NCI-H1436 treated with DMSO at 0.1 percent for 48 hours (cell line): ENCODE results near the gene ACOX1.
"Not testable (repeated sequence)": the region's sequence is repeated elsewhere in the genome, so short reads cannot be mapped to it uniquely, and the experiment has no call there.

ENCODE experiments used
- DNase-seq: peaks from one replicate; lab custom pipeline; 2025; lab: John Stamatoyannopoulos, UW

The ACOX1 gene

GRCh38 chr17:75981019-75981615 lies 2.2 kb upstream of the ACOX1 start:
- no peak for DNase-seq

DNA sequence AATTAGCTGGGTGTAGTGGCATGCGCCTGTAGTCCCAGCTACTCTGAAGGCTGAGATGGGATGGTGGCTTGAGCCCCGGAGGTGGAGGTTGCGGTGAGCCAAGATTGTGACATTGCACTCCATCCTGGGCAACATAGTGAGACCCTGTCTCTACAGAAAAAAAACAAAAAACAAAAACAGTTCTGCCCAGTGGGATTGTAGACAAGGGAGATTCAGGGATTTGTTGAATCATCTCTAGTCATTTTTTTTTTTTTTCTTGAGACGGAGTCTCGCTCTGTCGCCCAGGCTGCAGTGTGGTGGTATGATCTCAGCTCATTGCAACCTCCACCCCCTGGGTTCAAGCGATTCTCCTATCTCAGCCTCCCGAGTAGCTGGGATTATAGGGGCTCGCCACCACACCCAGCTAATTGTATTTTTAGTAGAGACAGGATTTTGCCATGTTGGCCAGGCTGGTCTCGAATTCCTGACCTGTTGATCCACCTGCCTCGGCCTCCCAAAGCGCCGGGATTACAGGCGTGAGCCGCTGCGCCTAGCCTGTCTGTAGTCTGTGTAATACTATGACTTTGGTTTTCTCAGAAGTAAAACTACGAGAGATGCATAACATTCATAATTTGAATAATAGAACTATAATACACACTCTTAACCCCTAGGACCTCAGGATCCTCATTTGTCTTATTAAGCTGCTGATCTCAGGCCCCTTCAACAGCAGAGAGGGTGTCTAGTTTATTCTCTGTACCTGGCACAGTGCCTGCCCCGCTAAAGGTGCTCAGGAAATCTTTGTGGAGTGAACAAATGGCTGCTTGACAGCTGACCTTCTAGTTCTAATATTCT lies 1.4 kb upstream of the ACOX1 start:
- DNase-seq, result no peak

DNA sequence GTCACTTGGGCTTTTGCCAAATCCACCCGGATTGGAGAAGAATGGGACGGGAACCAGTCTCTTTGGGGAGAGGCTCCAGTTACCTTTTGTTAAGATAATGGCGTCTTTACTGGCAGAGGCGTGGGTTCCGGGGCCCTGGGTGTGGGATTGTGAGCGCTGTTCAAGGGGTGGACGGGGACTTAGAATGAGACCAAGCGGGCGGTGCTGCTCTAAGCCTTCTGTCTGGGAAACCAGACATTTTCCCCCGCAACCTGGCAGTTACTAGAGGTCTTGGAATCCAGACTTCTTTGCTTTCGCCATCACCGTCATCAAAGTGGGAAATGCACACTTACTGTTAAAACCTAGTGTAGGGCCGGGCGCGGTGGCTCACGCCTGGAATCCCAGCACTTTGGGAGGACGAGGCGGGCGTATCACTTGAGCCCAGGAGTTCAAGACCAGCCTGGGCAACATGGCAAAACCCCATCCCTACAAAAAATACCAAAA lies 780 bp upstream of the ACOX1 start:
- peak; percentile 74 for DNase-seq

- DNase-seq, result no peak
Observed at GRCh38 chr17:75976175-75976848, 2.7 kb downstream of the ACOX1 start.

- DNase-seq, result no peak
Observed at GRCh38 chr17:75975757-75976174, 3.2 kb downstream of the ACOX1 start.

DNA sequence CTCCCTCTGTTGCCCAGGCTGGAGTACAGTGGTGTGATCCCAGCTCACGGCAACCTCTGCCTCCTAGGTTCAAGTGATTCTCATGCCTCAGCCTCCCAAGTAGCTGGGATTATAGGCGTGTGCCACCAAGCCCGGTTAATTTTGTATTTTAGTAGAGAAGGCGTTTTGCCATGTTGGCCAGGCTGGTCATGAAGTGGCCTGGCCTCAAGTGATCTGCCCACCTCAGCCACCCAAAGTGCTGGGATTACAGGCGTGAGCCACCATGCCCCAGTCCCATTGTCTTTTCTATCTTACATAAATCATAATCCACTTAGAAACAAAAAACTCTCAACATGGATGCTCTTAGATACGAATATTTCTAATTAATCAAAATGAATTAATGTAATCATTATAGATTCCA lies 3.8 kb downstream of the ACOX1 start:
- not testable (repeated sequence) for DNase-seq

DNA sequence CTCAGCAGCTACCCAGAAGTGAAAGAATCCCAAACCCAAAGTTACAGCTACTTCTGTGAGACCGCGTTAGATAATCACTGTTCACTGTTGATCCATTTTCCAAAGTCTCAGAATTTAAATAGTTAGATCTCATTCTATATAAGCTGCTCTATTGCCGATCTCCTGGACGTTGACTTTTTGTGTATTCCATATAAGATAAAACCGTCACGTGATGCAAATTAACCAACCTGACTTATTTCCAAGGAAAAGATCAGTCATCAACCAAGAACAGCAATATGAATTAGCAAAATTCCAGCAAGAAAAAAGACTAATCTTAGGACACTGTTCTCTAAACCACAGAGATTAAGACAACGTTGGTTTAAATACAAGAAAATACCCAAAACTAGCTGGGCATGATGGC lies 8.3 kb downstream of the ACOX1 start:
- no peak for DNase-seq

- no peak for DNase-seq
Observed at GRCh38 chr17:75970011-75970523, 8.9 kb downstream of the ACOX1 start.

DNA sequence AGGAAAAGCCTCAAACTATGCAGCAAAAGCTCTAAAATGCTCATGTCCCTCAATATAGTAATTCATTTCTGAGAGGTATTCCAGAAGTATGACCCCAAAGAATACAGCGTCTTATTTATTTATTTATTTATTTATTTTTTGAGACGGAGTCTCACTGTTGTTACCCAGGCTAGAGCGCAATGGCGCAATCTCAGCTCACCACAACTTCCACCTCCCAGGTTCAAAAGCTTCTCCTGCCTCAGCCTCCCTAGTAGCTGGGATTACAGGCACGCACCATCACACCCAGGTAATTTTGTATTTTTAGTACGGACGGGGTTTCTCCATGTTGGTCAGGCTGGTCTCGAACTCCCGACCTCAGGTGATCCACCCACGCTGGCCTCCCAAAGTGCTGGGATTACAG lies 9.9 kb downstream of the ACOX1 start:
- not testable (repeated sequence) for DNase-seq

GRCh38 chr17:75965468-75965867 lies 13.5 kb downstream of the ACOX1 start:
- DNase-seq, result no peak

DNA sequence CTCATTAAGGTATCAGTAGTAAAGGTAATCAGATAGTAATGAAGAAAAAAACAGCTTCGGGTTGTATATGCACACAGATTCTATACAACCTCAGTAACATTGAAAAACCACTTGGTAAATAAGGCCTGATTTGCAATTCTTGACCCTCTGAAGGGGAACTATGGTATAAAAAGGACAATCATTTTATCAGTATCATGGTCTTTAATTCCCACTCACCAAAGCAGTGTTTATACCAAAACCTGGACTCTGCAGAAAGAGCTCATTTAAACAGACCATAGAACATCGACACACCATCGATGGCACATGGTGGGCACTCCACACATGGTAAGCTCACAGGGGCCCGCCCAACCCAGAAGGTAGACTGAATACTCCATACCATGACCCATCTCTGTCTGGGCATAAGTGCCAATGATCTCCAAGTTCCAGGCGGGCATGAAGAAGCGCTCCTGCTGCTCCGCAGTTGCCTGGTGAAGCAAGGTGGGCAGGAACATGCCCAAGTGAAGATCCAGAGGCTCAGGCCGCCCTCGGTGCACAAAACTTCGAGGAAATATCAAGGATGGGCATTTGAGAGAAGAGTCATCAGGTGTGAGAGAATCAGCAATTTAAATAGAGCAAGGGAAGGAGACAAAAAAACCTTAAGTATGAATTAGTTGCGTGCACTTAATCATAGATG lies 19.0 kb downstream of the ACOX1 start:
- DNase-seq, result no peak

DNA sequence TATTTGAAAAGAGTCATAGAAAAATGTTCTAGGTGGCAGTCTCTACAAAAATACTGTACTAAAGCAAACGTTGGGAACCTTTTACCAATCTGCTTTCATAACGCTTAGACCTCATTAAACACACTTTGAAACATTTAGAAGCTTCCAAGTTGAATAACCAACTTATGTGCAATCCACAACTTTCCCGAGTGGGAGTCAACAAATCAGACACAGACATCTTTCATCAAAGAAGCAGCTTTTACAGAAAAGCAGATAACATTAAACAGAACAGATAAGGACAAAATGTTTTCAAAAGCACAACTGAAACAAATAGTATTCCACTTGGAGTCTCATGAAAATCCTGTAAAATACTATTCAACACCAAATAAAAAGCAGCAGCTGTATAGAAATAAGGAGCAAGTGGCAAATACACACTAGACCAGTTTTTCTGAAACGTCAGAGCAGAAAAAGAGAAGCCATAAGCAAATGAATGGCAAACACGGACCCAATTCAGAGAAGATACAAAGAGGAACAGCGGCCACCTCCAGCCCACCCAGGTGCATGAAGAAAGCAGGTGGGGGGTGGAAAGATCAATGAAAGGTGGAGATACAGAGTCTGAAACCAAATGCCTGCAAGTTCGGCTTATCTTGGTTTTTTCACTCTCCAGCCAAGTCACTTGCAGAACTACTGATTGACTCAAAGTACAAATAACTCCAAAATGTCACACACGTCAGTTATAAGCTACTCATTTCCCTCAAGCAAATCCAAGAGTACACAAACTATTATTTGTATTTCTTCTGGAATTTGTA lies 19.7 kb downstream of the ACOX1 start:
- DNase-seq, result no peak

DNA sequence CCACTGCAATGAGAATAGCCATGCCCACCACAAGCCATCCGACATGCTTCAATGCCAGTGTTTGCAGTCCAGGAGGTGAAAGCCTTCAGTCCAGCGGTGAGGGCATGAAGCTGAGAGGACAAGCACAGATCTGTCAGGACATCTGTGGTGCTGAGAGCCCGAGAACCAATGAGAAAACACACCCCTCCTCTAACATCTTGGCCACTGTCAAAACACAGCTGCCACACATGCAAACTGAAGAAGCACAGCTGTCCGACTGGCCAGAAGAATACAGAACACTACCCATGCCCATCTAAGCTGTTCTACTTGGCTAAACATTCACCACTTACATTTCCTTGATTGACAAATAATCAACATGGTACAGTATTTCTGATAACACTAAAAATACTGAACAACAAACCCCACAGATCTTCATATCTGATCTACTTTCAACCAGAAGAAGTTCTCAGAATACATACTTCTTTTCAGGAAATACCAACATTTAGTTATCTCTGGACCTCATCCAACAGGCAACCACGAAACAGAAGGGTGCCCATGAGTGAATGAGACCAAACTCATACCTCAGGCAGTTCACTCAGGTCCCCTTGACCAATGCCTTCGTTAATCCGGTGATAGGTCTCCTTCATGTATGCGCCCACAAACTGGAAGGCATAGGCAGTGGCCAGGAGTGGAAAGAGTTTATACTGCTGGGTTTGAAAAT lies 28.0 kb downstream of the ACOX1 start:
- DNase-seq, result no peak

GRCh38 chr17:75950421-75950820 lies 28.5 kb downstream of the ACOX1 start:
- no peak for DNase-seq

DNA sequence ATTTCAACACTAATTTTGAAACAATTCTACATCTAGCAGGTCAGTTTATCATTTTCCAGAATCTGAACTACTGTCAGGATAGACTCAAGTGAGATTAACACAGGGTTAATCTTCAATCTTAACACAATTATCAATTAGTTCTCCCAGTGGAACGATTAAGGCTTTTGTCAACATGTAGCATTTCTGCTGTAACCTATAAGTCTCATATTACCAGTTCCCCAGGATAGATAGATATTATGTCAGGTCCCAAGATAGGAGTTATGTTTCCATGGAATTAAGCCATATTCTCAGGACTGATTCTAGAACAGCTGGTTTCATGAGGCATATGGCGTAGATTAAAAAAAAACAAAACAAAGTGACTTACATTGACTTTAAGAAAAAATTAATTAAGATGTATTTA lies 33.8 kb downstream of the ACOX1 start:
- DNase-seq, result no peak

DNA sequence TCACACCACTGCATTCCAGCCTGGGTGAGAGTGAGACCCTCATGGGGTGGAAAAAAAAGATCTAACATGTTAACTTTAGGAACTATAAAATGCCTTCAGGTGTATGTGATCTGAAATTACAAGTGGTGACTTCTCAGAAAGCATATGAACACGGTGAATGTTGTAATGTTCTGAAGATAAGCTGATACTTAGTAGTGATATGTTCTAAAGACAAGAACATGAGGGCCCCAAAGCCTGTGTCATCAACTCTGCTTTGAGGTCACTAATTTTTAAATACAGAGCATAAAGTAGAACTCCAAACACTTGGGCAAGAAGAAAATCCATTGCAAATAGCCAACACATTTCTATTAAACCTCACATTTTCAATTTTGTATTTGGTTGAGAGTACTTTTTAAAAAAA lies 35.5 kb downstream of the ACOX1 start:
- DNase-seq, result no peak

GRCh38 chr17:75942473-75942872 lies 36.5 kb downstream of the ACOX1 start:
- DNase-seq, result no peak

GRCh38 chr17:75941442-75941819 lies 37.5 kb downstream of the ACOX1 start:
- no peak for DNase-seq

DNA sequence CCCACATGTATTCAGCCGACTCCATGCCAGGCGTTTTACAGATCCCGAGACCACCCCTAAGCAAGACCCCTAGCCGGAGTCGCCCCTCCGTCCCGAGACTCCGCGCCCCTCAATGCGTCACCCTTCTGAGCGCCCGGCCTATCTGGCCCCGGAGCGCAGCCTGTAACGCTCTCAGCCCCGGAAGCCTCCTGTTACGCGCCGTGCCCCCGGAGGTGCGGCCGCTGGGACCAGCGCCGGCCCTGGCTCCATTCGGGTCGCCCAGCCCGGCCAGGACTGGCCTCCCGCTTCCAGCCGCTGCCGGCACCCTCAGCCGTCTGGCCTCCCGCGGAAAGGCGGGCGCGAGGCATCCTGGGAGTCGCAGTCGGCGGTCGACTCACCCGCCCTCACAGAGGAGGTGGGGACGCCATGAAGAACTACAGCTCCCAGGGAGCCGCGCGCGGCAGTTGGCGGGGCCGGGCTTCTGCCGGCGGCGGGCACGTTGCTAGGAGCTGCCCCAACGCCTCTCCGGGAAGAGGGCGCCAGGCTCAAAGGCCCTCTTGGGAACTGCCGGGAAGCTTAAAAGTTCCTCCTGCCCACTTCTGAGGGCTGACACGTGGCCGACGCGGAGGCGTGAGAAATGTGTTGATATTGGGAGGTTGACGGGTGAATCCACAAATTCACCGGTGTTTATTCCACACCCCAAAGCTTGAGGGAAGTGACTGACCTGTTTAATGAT lies 38.1 kb downstream of the ACOX1 start, which contains the start of gene FBF1:
FBF1 (minus strand) TSS at position 316 of the 715 bp plus-strand sequence. CDS start 2,893 bp downstream, outside the sequence.
- DNase-seq, result peak; percentile 94

DNA sequence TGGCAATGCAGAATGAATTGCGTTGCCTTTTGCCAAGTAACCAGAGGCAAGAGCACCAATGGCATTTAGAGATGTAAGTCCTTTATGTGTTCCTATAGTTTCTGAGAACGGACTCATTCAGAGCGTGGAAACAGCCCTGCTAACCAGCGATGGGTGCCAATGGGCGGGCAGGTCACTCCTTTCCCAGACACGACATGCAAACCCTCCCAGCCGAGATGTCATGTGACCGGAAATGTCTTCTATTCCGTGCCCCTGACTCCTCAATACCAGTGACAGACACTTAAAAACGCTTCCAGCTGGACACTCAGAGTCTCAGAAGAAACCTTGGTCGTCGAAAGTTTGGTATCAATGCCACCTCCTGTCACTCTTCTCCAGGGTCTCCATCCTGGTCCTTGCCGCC lies 41.3 kb downstream of the ACOX1 start:
- no peak for DNase-seq
